Neutrophil (primary cell): ENCODE results near the gene FRK.
"Not testable (repeated sequence)": the region's sequence is repeated elsewhere in the genome, so short reads cannot be mapped to it uniquely, and the experiment has no call there.

Experiments used
- H3K27ac ChIP-seq: fragments of 200-600 bp; sonication (generic); 2 replicates; pipeline ENCODE4 v1.5.1; 2016; ENCODE audit warnings: mild to moderate bottlenecking, moderate library complexity
- H3K27me3 ChIP-seq: fragments of 200-600 bp; sonication (generic); 2 replicates; pipeline ENCODE4 v1.6.0; 2016; ENCODE audit warnings: mild to moderate bottlenecking
- H3K36me3 ChIP-seq: fragments of 200-600 bp; sonication (generic); 2 replicates; pipeline ENCODE4 v1.5.1; 2017
- H3K4me1 ChIP-seq, 2 experiments: fragments of 200-600 bp in 1 of 2; sonication (generic) in 1 of 2; 1 replicate in 1 of 2; 2 replicates in 1 of 2; pipeline versions ENCODE4 v1.5.1 to v1.6.1; 2013 to 2016; ENCODE audit warnings: low read depth in 1 of 2, low read length in 1 of 2, mild to moderate bottlenecking in 1 of 2, moderate library complexity in 1 of 2; ENCODE audit not compliant: control insufficient read depth in 1 of 2, insufficient read depth in 1 of 2
- H3K4me3 ChIP-seq, 2 experiments: fragments of 200-600 bp in 1 of 2; sonication (generic) in 1 of 2; 1 replicate in 1 of 2; 2 replicates in 1 of 2; pipeline ENCODE4 v1.5.1; 2013 to 2016; ENCODE audit warnings: low read depth in 1 of 2, low read length in 1 of 2, mild to moderate bottlenecking in 1 of 2, moderate library complexity in 1 of 2
- H3K9me3 ChIP-seq: fragments of 200-600 bp; sonication (generic); 2 replicates; pipeline ENCODE4 v1.5.1; 2016
- TF ChIP-seq, protein P1 (sequence below): fragments of 200-600 bp; sonication (generic); IDR thresholded peaks from 2 replicates; pipeline ENCODE4 v1.5.1; 2016; ENCODE audit warnings: antibody characterized with exemption

Gene FRK

DNA sequence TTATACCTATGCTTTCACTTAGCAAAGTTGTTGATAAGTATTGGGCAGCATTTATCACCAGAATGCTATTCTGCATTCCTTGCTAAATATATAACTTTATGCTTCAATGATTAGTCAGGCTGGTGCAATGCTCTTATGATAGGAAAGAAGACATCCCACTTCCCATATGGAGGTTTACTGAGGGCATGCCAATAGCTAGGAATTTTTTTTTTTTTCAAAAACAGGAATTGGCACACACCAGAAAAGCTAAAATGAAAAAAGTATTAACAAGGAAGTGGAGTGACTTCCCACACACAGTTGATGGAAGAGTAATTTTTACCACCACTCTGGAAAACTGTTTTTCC lies 90.8 kb downstream of the FRK start:
- TF ChIP-seq, protein P1, sequence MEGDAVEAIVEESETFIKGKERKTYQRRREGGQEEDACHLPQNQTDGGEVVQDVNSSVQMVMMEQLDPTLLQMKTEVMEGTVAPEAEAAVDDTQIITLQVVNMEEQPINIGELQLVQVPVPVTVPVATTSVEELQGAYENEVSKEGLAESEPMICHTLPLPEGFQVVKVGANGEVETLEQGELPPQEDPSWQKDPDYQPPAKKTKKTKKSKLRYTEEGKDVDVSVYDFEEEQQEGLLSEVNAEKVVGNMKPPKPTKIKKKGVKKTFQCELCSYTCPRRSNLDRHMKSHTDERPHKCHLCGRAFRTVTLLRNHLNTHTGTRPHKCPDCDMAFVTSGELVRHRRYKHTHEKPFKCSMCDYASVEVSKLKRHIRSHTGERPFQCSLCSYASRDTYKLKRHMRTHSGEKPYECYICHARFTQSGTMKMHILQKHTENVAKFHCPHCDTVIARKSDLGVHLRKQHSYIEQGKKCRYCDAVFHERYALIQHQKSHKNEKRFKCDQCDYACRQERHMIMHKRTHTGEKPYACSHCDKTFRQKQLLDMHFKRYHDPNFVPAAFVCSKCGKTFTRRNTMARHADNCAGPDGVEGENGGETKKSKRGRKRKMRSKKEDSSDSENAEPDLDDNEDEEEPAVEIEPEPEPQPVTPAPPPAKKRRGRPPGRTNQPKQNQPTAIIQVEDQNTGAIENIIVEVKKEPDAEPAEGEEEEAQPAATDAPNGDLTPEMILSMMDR = no peak
- H3K4me3 ChIP-seq = no peak overlapping the region
- H3K36me3 ChIP-seq = no peaks in the 10 kb centered on the region
- no peaks in the 10 kb centered on the region for H3K27me3 ChIP-seq
- no peaks in the 10 kb centered on the region for H3K9me3 ChIP-seq
- no peaks in the 10 kb centered on the region for H3K4me1 ChIP-seq
- H3K27ac ChIP-seq = no peak overlapping the region

DNA sequence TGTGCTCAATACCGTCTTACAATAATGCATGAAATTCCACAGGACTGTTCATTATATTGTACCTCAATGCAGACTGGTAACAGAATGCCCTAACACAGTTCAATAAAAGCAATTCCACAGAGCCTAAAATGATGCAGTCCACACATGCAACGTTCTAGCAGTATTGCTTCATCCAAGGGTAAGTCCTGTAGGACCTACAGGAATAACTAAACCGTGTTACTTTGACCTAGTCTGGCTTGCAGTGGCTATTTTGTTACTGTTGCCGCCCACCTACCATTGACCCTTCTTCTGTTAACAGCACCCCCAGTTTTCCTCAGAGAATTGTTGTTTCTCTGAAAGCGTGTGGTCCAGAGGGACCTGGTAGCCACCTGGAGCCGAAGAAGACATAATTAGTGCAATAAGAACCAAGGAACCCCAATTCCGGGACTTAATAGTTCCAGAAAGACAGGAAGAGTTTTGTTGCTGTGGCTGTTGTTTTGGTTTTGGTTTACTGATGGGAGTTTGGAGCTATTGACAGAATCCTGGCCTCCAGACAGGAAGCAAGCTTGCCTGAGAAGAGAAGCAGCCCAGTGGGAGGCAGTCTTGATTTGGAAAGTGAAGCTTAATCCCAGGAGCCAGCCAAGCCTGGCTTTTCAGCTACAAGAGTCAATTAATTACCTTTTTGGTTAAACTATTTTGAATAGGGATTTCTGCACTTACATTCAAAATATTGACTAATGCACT lies 91.3 kb downstream of the FRK start:
- no peaks in the 10 kb centered on the region for H3K9me3 ChIP-seq
- no peaks in the 10 kb centered on the region for H3K27me3 ChIP-seq
- no peak overlapping the region for H3K27ac ChIP-seq
- TF ChIP-seq, protein P1 = no peak
- no peaks in the 10 kb centered on the region for H3K36me3 ChIP-seq
- H3K4me1 ChIP-seq = no peaks in the 10 kb centered on the region
- H3K4me3 ChIP-seq = no peak overlapping the region

DNA sequence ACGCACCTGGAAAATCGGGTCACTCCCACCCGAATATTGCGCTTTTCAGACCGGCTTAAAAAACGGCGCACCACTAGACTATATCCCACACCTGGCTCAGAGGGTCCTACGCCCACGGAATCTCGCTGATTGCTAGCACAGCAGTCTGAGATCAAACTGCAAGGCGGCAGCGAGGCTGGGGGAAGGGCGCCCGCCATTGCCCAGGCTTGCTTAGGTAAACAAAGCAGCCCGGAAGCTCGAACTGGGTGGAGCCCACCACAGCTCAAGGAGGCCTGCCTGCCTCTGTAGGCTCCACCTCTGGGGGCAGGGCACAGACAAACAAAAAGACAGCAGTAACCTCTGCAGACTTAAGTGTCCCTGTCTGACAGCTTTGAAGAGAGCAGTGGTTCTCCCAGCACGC lies 100.4 kb downstream of the FRK start:
- not testable (repeated sequence) for H3K27ac ChIP-seq, H3K27me3 ChIP-seq, H3K4me1 ChIP-seq, H3K36me3 ChIP-seq, H3K4me3 ChIP-seq, H3K9me3 ChIP-seq

DNA sequence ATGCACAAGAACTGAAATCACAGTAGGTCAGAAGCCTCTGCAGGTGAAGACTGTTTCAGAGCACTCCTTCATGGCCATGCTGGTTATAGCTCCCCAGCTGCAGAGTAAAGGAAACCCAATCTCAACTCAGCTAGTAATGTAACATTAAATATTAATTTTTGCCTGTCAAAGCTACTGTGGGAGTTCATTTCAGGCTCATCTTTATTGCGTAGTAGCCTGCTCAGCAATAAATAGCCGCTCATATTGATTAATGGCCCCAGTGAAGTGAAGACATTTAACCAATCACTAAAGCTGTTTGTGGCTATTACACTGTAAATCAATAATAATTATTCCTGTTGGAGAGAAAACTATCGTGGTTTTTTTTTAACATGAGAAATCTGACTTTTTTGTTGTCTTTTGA lies 101.7 kb downstream of the FRK start:
- H3K4me1 ChIP-seq = no peaks in the 10 kb centered on the region
- H3K4me3 ChIP-seq = no peak overlapping the region
- no peak overlapping the region for H3K27ac ChIP-seq
- H3K36me3 ChIP-seq = no peaks in the 10 kb centered on the region
- TF ChIP-seq, protein P1 = no peak
- no peaks in the 10 kb centered on the region for H3K27me3 ChIP-seq
- no peaks in the 10 kb centered on the region for H3K9me3 ChIP-seq

DNA sequence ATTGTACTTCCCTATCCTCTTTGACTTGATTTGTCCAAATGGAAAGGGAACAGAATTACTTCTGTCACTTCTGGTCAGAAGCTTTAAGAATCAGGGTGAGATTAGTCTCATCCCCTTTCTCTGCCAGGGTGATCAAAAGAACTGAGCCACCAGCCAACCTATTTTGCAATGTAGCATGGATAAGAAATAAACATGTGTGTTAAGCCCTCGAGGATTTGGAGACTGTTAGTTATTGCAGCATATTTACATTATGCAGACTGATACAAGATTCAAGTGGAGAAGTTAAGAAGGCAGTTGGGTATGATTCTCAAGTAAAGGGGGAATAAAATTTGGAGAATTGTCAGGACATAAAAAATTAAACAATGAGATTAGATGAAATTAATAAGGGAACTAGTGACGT lies 106.0 kb downstream of the FRK start:
- H3K4me1 ChIP-seq = no peaks in the 10 kb centered on the region
- H3K4me3 ChIP-seq = no peak overlapping the region
- TF ChIP-seq, protein P1 = no peak
- no peaks in the 10 kb centered on the region for H3K9me3 ChIP-seq
- H3K27me3 ChIP-seq = no peaks in the 10 kb centered on the region
- no peaks in the 10 kb centered on the region for H3K36me3 ChIP-seq
- no peak overlapping the region for H3K27ac ChIP-seq

DNA sequence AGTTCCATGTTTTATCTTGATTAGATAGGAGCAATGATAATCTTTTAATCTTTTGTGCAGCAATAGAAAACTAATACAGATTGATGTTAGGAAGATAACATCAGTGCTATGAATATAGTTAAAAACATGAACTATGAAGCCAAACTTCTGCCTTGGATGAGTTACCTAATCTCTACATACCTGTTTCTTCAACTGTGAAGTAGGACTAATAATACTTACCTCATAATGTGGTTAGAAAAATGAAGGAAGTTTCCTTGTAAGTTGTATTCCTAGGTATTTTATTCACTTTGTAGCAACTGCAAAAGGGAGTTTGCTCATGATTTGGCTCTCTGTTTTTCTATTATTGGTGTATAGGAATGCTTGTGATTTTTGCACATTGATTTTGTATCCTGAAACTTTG lies 111.9 kb downstream of the FRK start:
- TF ChIP-seq, protein P1 = no peak
- H3K4me1 ChIP-seq = no peaks in the 10 kb centered on the region
- no peaks in the 10 kb centered on the region for H3K27me3 ChIP-seq
- no peaks in the 10 kb centered on the region for H3K9me3 ChIP-seq
- H3K36me3 ChIP-seq = no peaks in the 10 kb centered on the region
- H3K4me3 ChIP-seq = no peak overlapping the region
- no peak overlapping the region for H3K27ac ChIP-seq
